T-helper 1 cell treated with Interleukin-12 subunit alpha and Interleukin-12 subunit beta and Interleukin-4 antibody, amounts not matched to agents 30 ng/mL and 1 ng/mL, for 36 hours (primary cell): ENCODE results near the gene RUSC1. TPM values are rescaled to one million over a fixed set of nuclear protein-coding genes. Genes with fewer than 3 reads are reported as not detected.

Experiments used
- total RNA-seq: library from RNA; stranded (reverse); gene quantifications from 2 replicates; pipeline ENCODE4 v1.2.3, GENCODE V29; 2022

The RUSC1 gene
- total RNA-seq, 1 donor from 2014 or later: 23.9 TPM

Other genes with a start within 250 kb of the RUSC1 start
- 0.90 and 2.3 TPM in 2 replicates for gene EFNA3, start 242.1 kb upstream of the RUSC1 start, total RNA-seq
- gene EFNA1, start 193.0 kb upstream of the RUSC1 start, total RNA-seq: not detected in 2 replicates
- 27.9 and 32.5 TPM in 2 replicates for gene SLC50A1, start 185.0 kb upstream of the RUSC1 start, total RNA-seq
- gene DPM3, start 180.4 kb upstream of the RUSC1 start, total RNA-seq: 35.7 and 38.4 TPM in 2 replicates
- 224 and 225 TPM in 2 replicates for gene KRTCAP2, start 147.6 kb upstream of the RUSC1 start, total RNA-seq
- 19.8 and 20.1 TPM in 2 replicates for gene TRIM46, start 147.0 kb upstream of the RUSC1 start, total RNA-seq
- gene THBS3, start 113.0 kb upstream of the RUSC1 start, total RNA-seq: 19.7 and 20.6 TPM in 2 replicates
- 40.2 and 43.5 TPM in 2 replicates for gene MTX1, start 112.2 kb upstream of the RUSC1 start, total RNA-seq
- 18.3 and 20.5 TPM in 2 replicates for gene ENTREP3, start 65.4 kb upstream of the RUSC1 start, total RNA-seq
- gene SCAMP3, start 58.5 kb upstream of the RUSC1 start, total RNA-seq: 152 and 165 TPM in 2 replicates
- 88.4 and 91.1 TPM in 2 replicates for gene CLK2, start 47.4 kb upstream of the RUSC1 start, total RNA-seq
- gene HCN3, start 43.4 kb upstream of the RUSC1 start, total RNA-seq: 2.3 and 2.5 TPM in 2 replicates
- not detected in 2 replicates for gene PKLR, start 19.5 kb upstream of the RUSC1 start, total RNA-seq
- gene FDPS, start 12.0 kb upstream of the RUSC1 start, total RNA-seq: 194 and 195 TPM in 2 replicates
- 55.0 and 55.2 TPM in 2 replicates for gene ASH1L, start 241.9 kb downstream of the RUSC1 start, total RNA-seq